Tibial nerve (tissue), 4 donors: ENCODE measurements around the gene PPIL4. TPM values are rescaled to one million over a fixed set of nuclear protein-coding genes. Genes with fewer than 3 reads are reported as not detected.

Experiments
- DNase-seq, 2 donors: peaks; one replicate each; pipeline ENCODE4 v3.0.0-alpha.2; 2019; ENCODE audit warnings: low spot score in 2 of 2
- H3K27ac ChIP-seq, 4 donors: fragments of 200-600 bp; sonication (generic) in 3 of 4; one replicate each; pipeline ENCODE4 v1.5.1; 2017 to 2019; ENCODE audit warnings: mild to moderate bottlenecking in 1 of 4
- H3K27me3 ChIP-seq, 2 donors: fragments of 200-600 bp; sonication (generic) in 1 of 2; one replicate each; pipeline versions ENCODE4 v1.5.1 to v1.6.0; 2017 to 2019
- H3K36me3 ChIP-seq, 3 donors: fragments of 200-600 bp; sonication (generic); one replicate each; pipeline ENCODE4 v1.5.1; 2018 to 2019
- H3K4me1 ChIP-seq, 4 donors: fragments of 200-600 bp; sonication (generic) in 3 of 4; one replicate each; pipeline ENCODE4 v1.5.1; 2017 to 2019
- H3K4me3 ChIP-seq, 4 donors: fragments of 200-600 bp; sonication (generic) in 3 of 4; one replicate each; pipeline ENCODE4 v1.5.1; 2017 to 2019; ENCODE audit warnings: mild to moderate bottlenecking in 1 of 4, moderate library complexity in 1 of 4
- H3K9me3 ChIP-seq, 4 donors: fragments of 200-600 bp; sonication (generic) in 3 of 4; one replicate each; pipeline ENCODE4 v1.5.1; 2017 to 2019
- EP300 ChIP-seq, 2 donors: sonication (generic); formaldehyde crosslinking; IDR thresholded peaks; one replicate each; pipeline ENCODE4 v1.6.1; 2017; ENCODE audit warnings: antibody characterized with exemption in 2 of 2, mild to moderate bottlenecking in 1 of 2
- POLR2A ChIP-seq, 2 donors: fragments of 450-650 bp; IDR thresholded peaks; one replicate each; pipeline ENCODE4 v1.6.1; 2017; ENCODE audit warnings: antibody characterized with exemption in 2 of 2, mild to moderate bottlenecking in 2 of 2, moderate library complexity in 2 of 2
- WGBS, 2 donors: methylation state at CpG; one replicate each; pipeline ENCODE4 v1.1.5; 2018; 5-methylcytosine and 5-hydroxymethylcytosine counted together
- total RNA-seq, 4 donors: library from RNA; depleted of rRNA; stranded (reverse); fragments of >200 nt; gene quantifications; one replicate each; pipeline ENCODE4 v1.1.0, GENCODE V29; 2016
- TF ChIP-seq, protein P1 (sequence below), 5 experiments: fragments of 200-600 bp in 3 of 5; fragments of 450-650 bp in 2 of 5; sonication (generic) in 3 of 5; IDR thresholded peaks; one replicate each; pipeline ENCODE4 v1.5.1; 2016 to 2019; ENCODE audit warnings: antibody characterized with exemption in 5 of 5, mild to moderate bottlenecking in 3 of 5, moderate library complexity in 2 of 5

PPIL4 gene
- total RNA-seq, 4 donors from 2014 or later: 25.8 to 41.0 (median 31.5) TPM

DNA sequence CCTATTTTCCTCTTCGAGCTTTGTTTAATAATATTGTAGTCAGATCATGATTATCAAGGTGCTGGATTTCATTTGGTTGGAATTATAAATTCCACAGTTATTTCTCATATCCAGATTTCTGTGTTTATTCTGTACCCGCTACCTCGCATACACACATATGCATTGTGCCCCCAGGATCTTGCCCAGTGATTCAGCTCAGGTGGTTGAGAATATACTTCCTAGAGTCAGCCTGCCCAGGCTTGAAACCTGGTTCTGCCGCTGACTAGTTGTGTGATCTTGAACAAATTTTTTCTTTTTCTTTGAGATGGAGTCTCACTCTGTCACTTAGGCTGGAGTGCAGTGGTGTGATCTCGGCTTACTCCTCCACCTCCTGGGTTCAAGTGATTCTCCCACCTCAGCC lies 35.0 kb upstream of the PPIL4 start:
- peaks cover 0 to 76% (median 16%) of the 10 kb centered on the region in 3 donors for H3K36me3 ChIP-seq

DNA sequence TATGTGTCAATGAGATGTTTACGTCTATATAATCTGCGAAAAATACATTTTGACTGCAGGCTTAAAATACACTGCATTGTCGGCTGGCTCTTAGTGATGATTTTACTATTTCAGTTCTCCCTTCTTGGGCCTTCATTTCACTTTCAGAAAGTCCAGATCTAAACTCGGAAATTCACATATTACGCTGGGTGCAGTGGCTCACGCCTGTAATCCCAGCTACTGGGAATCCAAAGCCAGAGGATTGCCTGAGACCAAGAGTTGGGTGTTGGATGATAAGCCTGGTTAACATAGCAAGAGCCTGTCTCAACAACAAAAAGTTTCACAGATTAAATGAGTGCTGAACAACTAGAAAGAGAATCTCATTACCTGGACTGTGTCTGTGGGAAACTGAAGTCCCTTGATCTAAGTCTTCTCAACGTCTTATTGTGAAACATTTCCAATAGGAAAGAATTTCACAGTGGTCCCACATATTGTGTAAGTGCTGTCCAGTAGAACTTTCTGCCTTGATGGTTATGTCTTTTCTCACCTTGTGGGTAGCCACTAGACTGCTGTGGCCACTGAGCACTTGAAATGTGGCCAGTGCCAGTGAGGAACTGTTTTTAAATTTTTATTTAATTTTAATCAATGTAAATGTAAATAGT lies 22.2 kb upstream of the PPIL4 start:
- Histone ChIP-seq H3K4me1 (peaks cover 0 to 34% (median 8%) of the 10 kb centered on the region in 4 donors), H3K9me3 (no peaks in the 10 kb centered on the region), H3K36me3 (peaks cover 0 to 5% (median 0%) of the 10 kb centered on the region in 3 donors), H3K27me3 (no peaks in the 10 kb centered on the region), H3K27ac (no peak overlapping the region), H3K4me3 (no peak overlapping the region)
- 83 to 84% methylated on average over 7 of the region's 7 CpGs for WGBS, 2 donors
- TF ChIP-seq POLR2A (IDR thresholded peaks at IDR 0.05): no peak
- TF ChIP-seq, protein P1, sequence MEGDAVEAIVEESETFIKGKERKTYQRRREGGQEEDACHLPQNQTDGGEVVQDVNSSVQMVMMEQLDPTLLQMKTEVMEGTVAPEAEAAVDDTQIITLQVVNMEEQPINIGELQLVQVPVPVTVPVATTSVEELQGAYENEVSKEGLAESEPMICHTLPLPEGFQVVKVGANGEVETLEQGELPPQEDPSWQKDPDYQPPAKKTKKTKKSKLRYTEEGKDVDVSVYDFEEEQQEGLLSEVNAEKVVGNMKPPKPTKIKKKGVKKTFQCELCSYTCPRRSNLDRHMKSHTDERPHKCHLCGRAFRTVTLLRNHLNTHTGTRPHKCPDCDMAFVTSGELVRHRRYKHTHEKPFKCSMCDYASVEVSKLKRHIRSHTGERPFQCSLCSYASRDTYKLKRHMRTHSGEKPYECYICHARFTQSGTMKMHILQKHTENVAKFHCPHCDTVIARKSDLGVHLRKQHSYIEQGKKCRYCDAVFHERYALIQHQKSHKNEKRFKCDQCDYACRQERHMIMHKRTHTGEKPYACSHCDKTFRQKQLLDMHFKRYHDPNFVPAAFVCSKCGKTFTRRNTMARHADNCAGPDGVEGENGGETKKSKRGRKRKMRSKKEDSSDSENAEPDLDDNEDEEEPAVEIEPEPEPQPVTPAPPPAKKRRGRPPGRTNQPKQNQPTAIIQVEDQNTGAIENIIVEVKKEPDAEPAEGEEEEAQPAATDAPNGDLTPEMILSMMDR (IDR thresholded peaks at IDR 0.05): no peak
- TF ChIP-seq EP300 (IDR thresholded peaks at IDR 0.05): no peak
- DNase-seq: no peak

More for the DNA sequence above, 35.0 kb upstream of the PPIL4 start:
- 95 to 97% methylated on average over 5 of the region's 5 CpGs for WGBS, 2 donors
- no peaks in the 10 kb centered on the region for H3K27me3 ChIP-seq
- no peak overlapping the region for H3K27ac ChIP-seq
- H3K9me3 ChIP-seq: no peaks in the 10 kb centered on the region
- TF ChIP-seq, protein P1 (IDR thresholded peaks at IDR 0.05): no peak
- TF ChIP-seq POLR2A (IDR thresholded peaks at IDR 0.05) (no peak), EP300 (IDR thresholded peaks at IDR 0.05) (no peak)
- H3K4me1 ChIP-seq: no peaks in the 10 kb centered on the region
- DNase-seq: no peak
- no peak overlapping the region for H3K4me3 ChIP-seq

DNA sequence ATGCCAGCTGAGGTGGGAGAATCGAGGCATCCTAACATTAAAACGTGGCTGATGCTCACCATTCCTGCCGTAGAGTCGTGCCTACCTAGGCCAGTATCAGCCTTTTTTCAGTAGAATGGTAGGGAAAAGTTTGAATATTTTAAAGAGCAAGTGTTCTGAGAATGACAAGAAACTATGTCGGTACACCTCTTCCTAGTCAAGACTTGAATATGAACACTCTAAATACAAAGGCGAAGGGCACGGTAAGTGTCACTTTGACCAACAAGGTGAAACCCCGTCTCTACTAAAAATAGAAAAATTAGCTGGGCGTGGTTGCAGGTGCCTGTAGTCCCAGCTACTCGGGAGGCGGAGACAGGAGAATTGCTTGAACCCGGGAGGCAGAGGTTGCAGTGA lies 21.3 kb upstream of the PPIL4 start:
- peak overlapping the region in 3 of 4 donors; percentile 91 to 94 (median 92) for H3K27ac ChIP-seq

DNA sequence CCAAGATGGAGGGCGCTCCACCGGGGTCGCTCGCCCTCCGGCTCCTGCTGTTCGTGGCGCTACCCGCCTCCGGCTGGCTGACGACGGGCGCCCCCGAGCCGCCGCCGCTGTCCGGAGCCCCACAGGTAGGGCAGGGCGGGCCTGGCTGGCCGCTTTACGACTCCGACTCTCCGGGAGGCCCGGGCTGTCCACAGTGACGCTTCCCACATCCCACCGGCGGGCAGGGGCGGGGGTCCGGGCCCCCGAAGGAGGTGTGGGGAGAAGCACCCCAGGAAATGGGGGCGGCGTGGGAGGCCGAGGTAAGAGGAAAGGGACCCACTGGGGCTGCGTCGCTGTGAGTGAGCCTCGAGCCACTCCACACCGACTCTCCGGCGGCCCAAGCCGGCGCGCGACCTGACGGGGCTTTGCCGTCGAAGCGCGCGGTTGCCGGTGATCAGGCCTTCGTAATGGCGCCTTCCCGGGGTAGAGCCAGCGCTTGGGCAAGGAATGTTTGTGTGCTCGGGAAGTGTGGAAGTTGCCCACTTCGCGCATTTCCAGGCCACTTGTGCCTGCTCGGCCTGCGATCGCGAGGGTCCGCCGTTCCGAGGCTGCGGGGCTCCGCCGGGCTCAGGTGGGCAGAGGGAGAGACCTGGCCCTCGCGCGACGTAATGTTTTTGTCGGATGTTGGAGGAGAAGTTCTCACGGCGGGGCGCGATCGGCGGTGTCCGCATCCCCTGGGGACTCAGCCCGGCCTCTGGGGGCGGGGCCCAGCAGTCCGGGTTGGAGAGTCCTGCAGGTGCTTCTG lies 20.8 kb upstream of the PPIL4 start:
- H3K27me3 ChIP-seq: no peaks in the 10 kb centered on the region
- peak in 1 of 2 donors; percentile 62 for TF ChIP-seq EP300 (IDR thresholded peaks at IDR 0.05)
- TF ChIP-seq, protein P1 (IDR thresholded peaks at IDR 0.05): peak in 1 of 5 experiments; percentile 12
- peak in 1 of 2 donors; percentile 61 for TF ChIP-seq POLR2A (IDR thresholded peaks at IDR 0.05)
- H3K4me3 ChIP-seq: peak overlapping the region; percentile 74 to 98 (median 88)
- no peaks in the 10 kb centered on the region for H3K36me3 ChIP-seq
- DNase-seq: peak; percentile 16 to 18
- no peaks in the 10 kb centered on the region for H3K9me3 ChIP-seq
- H3K27ac ChIP-seq: peak overlapping the region; percentile 68 to 94 (median 92)
- H3K4me1 ChIP-seq: peaks cover 0 to 34% (median 8%) of the 10 kb centered on the region in 4 donors
- WGBS, 2 donors: 1 to 2% methylated on average over 33 to 57 of the region's 81 CpGs

More for the DNA sequence above, 21.3 kb upstream of the PPIL4 start:
- Histone ChIP-seq H3K36me3 (no peaks in the 10 kb centered on the region), H3K4me1 (peaks cover 0 to 34% (median 8%) of the 10 kb centered on the region in 4 donors), H3K27me3 (no peaks in the 10 kb centered on the region), H3K4me3 (peak overlapping the region; percentile 74 to 98 (median 88)), H3K9me3 (no peaks in the 10 kb centered on the region)
- no peak for DNase-seq
- 48 to 49% methylated on average over 12 of the region's 12 CpGs for WGBS, 2 donors
- TF ChIP-seq POLR2A (IDR thresholded peaks at IDR 0.05) (no peak), EP300 (IDR thresholded peaks at IDR 0.05) (no peak)
- TF ChIP-seq, protein P1 (IDR thresholded peaks at IDR 0.05): no peak
